AG09319 (cell line): ENCODE measurements around the gene RUBCN.

ENCODE experiments used
- DNase-seq: peaks from one replicate; pipeline ENCODE4 v3.0.0-alpha.2; 2010; ENCODE audit warnings: low read depth; ENCODE audit errors: extremely low read depth
- CTCF ChIP-seq: IDR thresholded peaks from 2 replicates; pipeline ENCODE4 v1.5.1; 2011; ENCODE audit warnings: low read depth, mild to moderate bottlenecking, inconsistent platforms, low read length, moderate library complexity

The RUBCN gene

GRCh38 chr3:197746801-197747237 is 10.1 kb upstream of the RUBCN start:
- DNase-seq: no peak
- TF ChIP-seq CTCF: no peak

- no peak for TF ChIP-seq CTCF
- no peak for DNase-seq
Measured at GRCh38 chr3:197746209-197746608, 9.5 kb upstream of the RUBCN start.

- DNase-seq: no peak
- TF ChIP-seq CTCF: no peak
Measured at GRCh38 chr3:197742787-197743186, 6.1 kb upstream of the RUBCN start.

GRCh38 chr3:197737749-197738462 is 1.2 kb upstream of the RUBCN start:
- DNase-seq: no peak
- no peak for TF ChIP-seq CTCF

- TF ChIP-seq CTCF: no peak
- DNase-seq: no peak
Measured at GRCh38 chr3:197737319-197737649, 580 bp upstream of the RUBCN start.

GRCh38 chr3:197736010-197736490 is 654 bp downstream of the RUBCN start:
- TF ChIP-seq CTCF: no peak
- DNase-seq: no peak

GRCh38 chr3:197734667-197735318 is 1.9 kb downstream of the RUBCN start:
- no peak for DNase-seq

More at GRCh38 chr3:197734667-197735318, 1.9 kb downstream of the RUBCN start:
- no peak for TF ChIP-seq CTCF
